Measurements from ENCODE around the gene SLC22A12.

Gene SLC22A12

GRCh38 chr11:64611869-64612646 is 21.0 kb downstream of the SLC22A12 start:
- POLR2A ChIA-PET = no interaction called here
- CTCF ChIA-PET = no interaction called here

GRCh38 chr11:64613648-64614047 is 22.6 kb downstream of the SLC22A12 start:
- TF ChIP-seq, protein P1, sequence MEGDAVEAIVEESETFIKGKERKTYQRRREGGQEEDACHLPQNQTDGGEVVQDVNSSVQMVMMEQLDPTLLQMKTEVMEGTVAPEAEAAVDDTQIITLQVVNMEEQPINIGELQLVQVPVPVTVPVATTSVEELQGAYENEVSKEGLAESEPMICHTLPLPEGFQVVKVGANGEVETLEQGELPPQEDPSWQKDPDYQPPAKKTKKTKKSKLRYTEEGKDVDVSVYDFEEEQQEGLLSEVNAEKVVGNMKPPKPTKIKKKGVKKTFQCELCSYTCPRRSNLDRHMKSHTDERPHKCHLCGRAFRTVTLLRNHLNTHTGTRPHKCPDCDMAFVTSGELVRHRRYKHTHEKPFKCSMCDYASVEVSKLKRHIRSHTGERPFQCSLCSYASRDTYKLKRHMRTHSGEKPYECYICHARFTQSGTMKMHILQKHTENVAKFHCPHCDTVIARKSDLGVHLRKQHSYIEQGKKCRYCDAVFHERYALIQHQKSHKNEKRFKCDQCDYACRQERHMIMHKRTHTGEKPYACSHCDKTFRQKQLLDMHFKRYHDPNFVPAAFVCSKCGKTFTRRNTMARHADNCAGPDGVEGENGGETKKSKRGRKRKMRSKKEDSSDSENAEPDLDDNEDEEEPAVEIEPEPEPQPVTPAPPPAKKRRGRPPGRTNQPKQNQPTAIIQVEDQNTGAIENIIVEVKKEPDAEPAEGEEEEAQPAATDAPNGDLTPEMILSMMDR (IDR thresholded peaks at IDR 0.05; ENCODE audit: control extremely low read depth, extremely low read depth, low read depth, missing control alignments) = no peak
- DNase-seq (ENCODE audit: extremely low spot score) = no peak
- ChIA-PET POLR2A (no interaction called here), CTCF (no interaction called here)

More at GRCh38 chr11:64611869-64612646, 21.0 kb downstream of the SLC22A12 start:
- DNase-seq (ENCODE audit: extremely low spot score) = no peak
- TF ChIP-seq, protein P1 (IDR thresholded peaks at IDR 0.05; ENCODE audit: control extremely low read depth, extremely low read depth, low read depth, missing control alignments) = no peak

DNA sequence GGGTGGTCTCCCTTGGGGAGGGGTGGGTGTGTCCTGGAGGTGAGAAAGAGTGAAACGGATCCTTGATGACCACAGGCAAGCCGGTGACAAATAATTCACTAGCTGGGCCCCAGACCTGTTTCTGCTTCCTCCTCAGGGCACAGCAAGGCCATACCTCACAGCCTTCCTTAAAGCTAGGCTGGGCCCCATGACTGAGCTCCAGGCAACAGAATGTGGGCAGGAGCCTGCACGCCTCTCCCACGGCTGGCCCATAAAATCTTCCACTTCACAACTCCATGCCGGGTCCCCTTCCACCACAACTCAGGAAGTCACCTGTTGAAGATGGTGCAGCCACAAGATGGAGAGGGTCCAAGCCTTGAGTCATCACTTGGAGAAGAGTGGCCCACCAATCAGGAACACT is 23.9 kb downstream of the SLC22A12 start:
- CTCF ChIA-PET = interaction anchor here (1.0 kb wide), 1 partner anchor 74 kb away, joined by 3 read pairs; no protein-coding TSS in a partner anchor
- no peak for DNase-seq (ENCODE audit: extremely low spot score)
- TF ChIP-seq, protein P1 (IDR thresholded peaks at IDR 0.05; ENCODE audit: control extremely low read depth, extremely low read depth, low read depth, missing control alignments) = no peak
- POLR2A ChIA-PET = no interaction called here

DNA sequence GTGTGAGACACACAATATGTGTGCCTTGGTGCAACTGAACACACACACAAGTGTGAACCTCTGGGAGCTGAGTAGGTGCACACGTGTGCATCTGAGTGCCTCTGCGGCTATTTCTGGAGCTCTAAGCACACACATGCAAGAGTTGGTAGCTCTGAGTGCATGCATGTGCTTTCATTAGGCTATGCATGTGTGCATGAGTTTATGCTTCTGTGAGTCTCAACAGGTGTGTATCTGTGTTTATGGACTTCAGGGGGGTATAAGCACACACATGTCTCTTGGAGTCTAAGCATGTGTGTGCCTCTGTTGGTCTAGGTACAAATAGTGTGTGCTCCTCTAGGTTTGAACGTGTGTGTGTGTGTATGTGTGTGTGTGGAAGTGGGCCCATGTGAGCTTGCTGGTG is 25.8 kb downstream of the SLC22A12 start:
- ChIA-PET CTCF (interaction anchor here (2.9 kb wide), 1 partner anchor 34 kb away, joined by 9 read pairs; no protein-coding TSS in a partner anchor), POLR2A (no interaction called here)
- no peak for DNase-seq (ENCODE audit: extremely low spot score)
- TF ChIP-seq, protein P1 (IDR thresholded peaks at IDR 0.05; ENCODE audit: control extremely low read depth, extremely low read depth, low read depth, missing control alignments) = no peak

DNA sequence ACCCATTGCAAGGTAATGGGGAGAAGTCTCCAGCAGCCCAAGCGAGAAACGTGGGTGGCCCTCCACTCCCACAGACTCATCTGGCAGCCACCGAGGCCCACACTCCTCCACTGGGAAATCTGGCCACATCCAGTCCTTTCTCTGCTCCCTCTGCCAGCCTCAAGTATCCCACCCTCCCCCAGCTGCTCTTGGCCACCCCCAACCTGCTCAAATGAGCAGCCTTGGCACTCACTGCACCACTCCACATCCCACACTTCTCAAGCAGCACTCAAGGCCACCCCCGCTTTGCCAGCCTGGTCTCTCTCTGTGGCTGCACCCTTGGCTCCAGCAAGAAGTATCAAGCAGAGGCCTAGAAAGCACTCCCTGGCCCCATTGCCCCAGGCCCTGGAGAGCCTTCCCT is 28.2 kb downstream of the SLC22A12 start:
- CTCF ChIA-PET = interaction anchor here (2.9 kb wide), 1 partner anchor 31 kb away, joined by 9 read pairs; no protein-coding TSS in a partner anchor
- POLR2A ChIA-PET = interaction anchor here (0.6 kb wide), 1 partner anchor 293 kb away, joined by 9 read pairs; no protein-coding TSS in a partner anchor
- TF ChIP-seq, protein P1 (IDR thresholded peaks at IDR 0.05; ENCODE audit: control extremely low read depth, extremely low read depth, low read depth, missing control alignments) = no peak
- DNase-seq (ENCODE audit: extremely low spot score) = no peak

- ChIA-PET CTCF (no interaction called here), POLR2A (no interaction called here)
- TF ChIP-seq, protein P1 (IDR thresholded peaks at IDR 0.05; ENCODE audit: control extremely low read depth, extremely low read depth, low read depth, missing control alignments) = no peak
- no peak for DNase-seq (ENCODE audit: extremely low spot score)
Observed at GRCh38 chr11:64619811-64620380, 28.9 kb downstream of the SLC22A12 start.
